Liver (tissue), 9 donors: ENCODE data around the gene IFNAR2. TPM values are rescaled to one million over a fixed set of nuclear protein-coding genes. Genes with fewer than 3 reads are reported as not detected.

Source experiments
- DNase-seq: peaks from one replicate; pipeline ENCODE4 v3.0.0-alpha.2; 2017; ENCODE audit warnings: low spot score
- H3K27ac ChIP-seq, 2 donors: one replicate each; pipeline ENCODE4 v1.7.0; 2013; ENCODE audit warnings: inconsistent platforms in 2 of 2, low read length in 2 of 2, control low read depth in 1 of 2, low read depth in 1 of 2, mild to moderate bottlenecking in 1 of 2
- H3K27me3 ChIP-seq, 4 donors: one replicate each; pipeline versions ENCODE4 v1.6.1 to v1.7.0; 2013; ENCODE audit warnings: low read length in 3 of 4, inconsistent platforms in 1 of 4, mild to moderate bottlenecking in 1 of 4, moderate library complexity in 1 of 4; ENCODE audit not compliant: control insufficient read depth in 4 of 4, insufficient read depth in 4 of 4
- H3K36me3 ChIP-seq, 4 donors: one replicate each; pipeline versions ENCODE4 v1.6.1 to v1.7.0; 2013; ENCODE audit warnings: low read length in 3 of 4, mild to moderate bottlenecking in 3 of 4, low read depth in 1 of 4, moderate library complexity in 1 of 4; ENCODE audit not compliant: control insufficient read depth in 4 of 4, insufficient read depth in 3 of 4
- H3K4me1 ChIP-seq, 4 donors: one replicate each; pipeline versions ENCODE4 v1.6.1 to v1.7.0; 2013; ENCODE audit warnings: low read length in 3 of 4, mild to moderate bottlenecking in 3 of 4, moderate library complexity in 1 of 4; ENCODE audit not compliant: control insufficient read depth in 4 of 4, insufficient read depth in 4 of 4
- H3K4me3 ChIP-seq, 3 donors: one replicate each; pipeline versions ENCODE4 v1.6.1 to v1.7.0; 2013; ENCODE audit warnings: low read length in 3 of 3, control low read depth in 1 of 3, low read depth in 1 of 3, mild to moderate bottlenecking in 1 of 3
- H3K9ac ChIP-seq, 2 donors: one replicate each; pipeline ENCODE4 v1.7.0; 2013; ENCODE audit warnings: low read length in 2 of 2, mild to moderate bottlenecking in 2 of 2, moderate library complexity in 2 of 2, control low read depth in 1 of 2, low read depth in 1 of 2
- H3K9me3 ChIP-seq, 4 donors: one replicate each; pipeline versions ENCODE4 v1.6.1 to v1.7.0; 2013; ENCODE audit warnings: low read length in 3 of 4; ENCODE audit not compliant: control insufficient read depth in 4 of 4
- ATF3 ChIP-seq: IDR thresholded peaks from 2 replicates; pipeline ENCODE4 v1.6.1; 2016; ENCODE audit warnings: antibody characterized with exemption
- CTCF ChIP-seq: fragments of 150-350 bp; IDR thresholded peaks from 2 replicates; pipeline ENCODE4 v1.5.1; 2017; ENCODE audit warnings: improper control_type of control experiment, low read depth, low read length; ENCODE audit not compliant: missing input control
- EGR1 ChIP-seq, 2 donors: IDR thresholded peaks; 2 replicates each; pipeline ENCODE4 v1.6.1; 2016 to 2018; ENCODE audit warnings: antibody characterized with exemption in 2 of 2, low read depth in 2 of 2
- FOXA1 ChIP-seq: IDR thresholded peaks from 2 replicates; pipeline ENCODE4 v1.6.1; 2016; ENCODE audit warnings: antibody characterized with exemption
- FOXA2 ChIP-seq: IDR thresholded peaks from 2 replicates; pipeline ENCODE4 v1.6.1; 2016; ENCODE audit warnings: antibody characterized with exemption
- HNF4A ChIP-seq, 2 donors: conservative IDR thresholded peaks; 2 replicates each; pipeline ENCODE4 v1.6.1; 2016; ENCODE audit warnings: antibody characterized with exemption in 2 of 2, mild to moderate bottlenecking in 2 of 2
- HNF4G ChIP-seq: IDR thresholded peaks from 2 replicates; pipeline ENCODE4 v1.6.1; 2016; ENCODE audit warnings: antibody characterized with exemption
- JUND ChIP-seq, 2 donors: IDR thresholded peaks; 2 replicates each; pipeline ENCODE4 v1.6.1; 2016; ENCODE audit warnings: antibody characterized with exemption in 2 of 2
- NR2F2 ChIP-seq: IDR thresholded peaks from 2 replicates; pipeline ENCODE4 v1.6.1; 2016; ENCODE audit warnings: antibody characterized with exemption
- RAD21 ChIP-seq, 2 donors: IDR thresholded peaks; 2 replicates each; pipeline ENCODE4 v1.6.1; 2016; ENCODE audit warnings: antibody characterized with exemption in 2 of 2, mild to moderate bottlenecking in 2 of 2
- RXRA ChIP-seq, 2 donors: IDR thresholded peaks; 2 replicates each; pipeline ENCODE4 v1.6.1; 2017 to 2018; ENCODE audit warnings: antibody characterized with exemption in 2 of 2, mild to moderate bottlenecking in 1 of 2
- SP1 ChIP-seq: IDR thresholded peaks from 2 replicates; pipeline ENCODE4 v1.6.1; 2018; ENCODE audit warnings: antibody characterized with exemption, mild to moderate bottlenecking
- TAF1 ChIP-seq: conservative IDR thresholded peaks from 2 replicates; pipeline ENCODE4 v1.6.1; 2016; ENCODE audit warnings: antibody characterized with exemption, mild to moderate bottlenecking
- YY1 ChIP-seq: IDR thresholded peaks from 2 replicates; pipeline ENCODE4 v1.6.1; 2016; ENCODE audit warnings: antibody characterized with exemption, mild to moderate bottlenecking
- WGBS: extraction: QIAGEN DNeasy Blood & Tissue Kit; methylation state at CpG from one replicate; pipeline ENCODE4 v1.1.7; 2013; 5-methylcytosine and 5-hydroxymethylcytosine counted together
- polyA plus RNA-seq, 2 donors: library from polyadenylated mRNA; stranded (reverse) in 1 of 2; unstranded in 1 of 2; fragments of 200-250 nt in 1 of 2; fragments of >200 nt in 1 of 2; fragmentation: Nextera tagmentation in 1 of 2; extraction: Ambion mirVana in 1 of 2; gene quantifications; one replicate each; pipeline versions ENCODE4 v1.2.1 to v1.2.3, GENCODE V29; 2013 to 2015
- total RNA-seq, 2 donors: library from RNA; depleted of rRNA; stranded (reverse); fragments of >200 nt; gene quantifications; one replicate each; pipeline ENCODE4 v1.2.3, GENCODE V29; 2014
- TF ChIP-seq, protein P1 (sequence below): IDR thresholded peaks from 2 replicates; pipeline ENCODE4 v1.6.1; 2016; ENCODE audit warnings: antibody characterized with exemption
- TF ChIP-seq, protein P2 (sequence below): IDR thresholded peaks from 2 replicates; pipeline ENCODE4 v1.6.1; 2016; ENCODE audit warnings: antibody characterized with exemption
- donor health status: healthy.
- donor health status: healthy.
- donor health status: healthy.
- donor health status: healthy.
- donor health status: healthy.

The IFNAR2 gene
- total and polyA plus RNA-seq, 4 donors, result 12.6 to 17.0 (median 14.6) TPM

GRCh38 chr21:33205476-33205875 lies 24.3 kb upstream of the IFNAR2 start (continued):
- TF ChIP-seq FOXA2 (no peak), FOXA1 (no peak), CTCF (no peak), EGR1 (IDR thresholded peaks at IDR 0.05; ENCODE audit: low read depth in 2 of 2) (no peak), JUND (IDR thresholded peaks at IDR 0.05) (no peak), TAF1 (no peak)
- TF ChIP-seq, protein P1, sequence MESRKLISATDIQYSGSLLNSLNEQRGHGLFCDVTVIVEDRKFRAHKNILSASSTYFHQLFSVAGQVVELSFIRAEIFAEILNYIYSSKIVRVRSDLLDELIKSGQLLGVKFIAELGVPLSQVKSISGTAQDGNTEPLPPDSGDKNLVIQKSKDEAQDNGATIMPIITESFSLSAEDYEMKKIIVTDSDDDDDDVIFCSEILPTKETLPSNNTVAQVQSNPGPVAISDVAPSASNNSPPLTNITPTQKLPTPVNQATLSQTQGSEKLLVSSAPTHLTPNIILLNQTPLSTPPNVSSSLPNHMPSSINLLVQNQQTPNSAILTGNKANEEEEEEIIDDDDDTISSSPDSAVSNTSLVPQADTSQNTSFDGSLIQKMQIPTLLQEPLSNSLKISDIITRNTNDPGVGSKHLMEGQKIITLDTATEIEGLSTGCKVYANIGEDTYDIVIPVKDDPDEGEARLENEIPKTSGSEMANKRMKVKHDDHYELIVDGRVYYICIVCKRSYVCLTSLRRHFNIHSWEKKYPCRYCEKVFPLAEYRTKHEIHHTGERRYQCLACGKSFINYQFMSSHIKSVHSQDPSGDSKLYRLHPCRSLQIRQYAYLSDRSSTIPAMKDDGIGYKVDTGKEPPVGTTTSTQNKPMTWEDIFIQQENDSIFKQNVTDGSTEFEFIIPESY, result no peak

DNA sequence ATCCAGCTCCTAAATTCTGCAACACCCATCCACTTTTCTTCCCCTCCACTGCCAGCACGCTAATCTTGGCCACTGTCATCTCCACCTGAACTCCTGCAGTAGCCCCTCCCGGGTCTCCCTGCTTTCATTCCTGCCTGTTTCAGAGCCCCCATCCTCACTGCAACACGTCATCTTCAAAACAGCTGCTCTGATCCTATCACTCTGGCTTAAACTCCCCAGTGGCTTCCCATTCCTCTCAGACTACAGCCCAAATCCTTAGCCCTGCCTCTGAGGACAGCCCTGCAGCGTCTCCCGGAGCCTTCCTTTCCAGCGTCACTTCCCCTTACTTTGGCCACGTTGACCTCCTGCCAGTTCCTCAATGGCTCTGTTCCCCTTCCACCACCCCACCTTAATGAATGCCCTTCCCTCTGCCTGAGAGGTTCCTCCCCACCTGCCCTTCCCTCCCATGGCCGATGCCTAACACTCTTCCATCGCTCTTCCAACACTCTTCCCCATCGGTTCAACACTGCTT lies 22.9 kb upstream of the IFNAR2 start:
- H3K27ac ChIP-seq, result peak overlapping the region; percentile 40 to 61
- 85% methylated on average over 10 of the region's 10 CpGs for WGBS
- peak; percentile 28 for DNase-seq
- peaks cover 11 to 45% (median 36%) of the 10 kb centered on the region in 4 donors for H3K4me1 ChIP-seq
- no peaks in the 10 kb centered on the region for H3K36me3 ChIP-seq
- H3K4me3 ChIP-seq, result no peak overlapping the region
- TF ChIP-seq EGR1 (IDR thresholded peaks at IDR 0.05; ENCODE audit: low read depth in 2 of 2), result no peak
- TF ChIP-seq RAD21 (IDR thresholded peaks at IDR 0.05), result no peak
- TF ChIP-seq HNF4G, result no peak
- TF ChIP-seq, protein P2, sequence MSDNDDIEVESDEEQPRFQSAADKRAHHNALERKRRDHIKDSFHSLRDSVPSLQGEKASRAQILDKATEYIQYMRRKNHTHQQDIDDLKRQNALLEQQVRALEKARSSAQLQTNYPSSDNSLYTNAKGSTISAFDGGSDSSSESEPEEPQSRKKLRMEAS, result no peak
- TF ChIP-seq NR2F2, result no peak
- no peak for TF ChIP-seq CTCF
- no peak for TF ChIP-seq SP1
- TF ChIP-seq HNF4A (conservative IDR thresholded peaks at IDR 0.05), result no peak
- TF ChIP-seq JUND (IDR thresholded peaks at IDR 0.05), result no peak
- TF ChIP-seq ATF3, result no peak
- no peak for TF ChIP-seq FOXA2
- TF ChIP-seq TAF1, result no peak
- TF ChIP-seq, protein P1, result no peak
- no peak for TF ChIP-seq YY1
- no peak for TF ChIP-seq RXRA (IDR thresholded peaks at IDR 0.05)
- no peaks in the 10 kb centered on the region for H3K27me3 ChIP-seq
- no peaks in the 10 kb centered on the region for H3K9me3 ChIP-seq
- H3K9ac ChIP-seq, result no peak overlapping the region
